ENCODE data around the gene TMEM163.

- no peak for TF ChIP-seq CTCF (IDR thresholded peaks at IDR 0.05)
- no peak for TF ChIP-seq POLR2A (IDR thresholded peaks at IDR 0.05)
These were observed 56.0 kb downstream of the TMEM163 start for GRCh38 chr2:134662751-134663150.
